Lung (tissue), 12 donors: Measurements from ENCODE around the gene LAMC3. TPM values are rescaled to one million over a fixed set of nuclear protein-coding genes. Genes with fewer than 3 reads are reported as not detected.

Source experiments
- ATAC-seq: fragments of 200-7000 bp; cut with Tn5 transposase; one replicate; pipeline ENCODE4 v1.9.1; 2020; ENCODE audit warnings: moderate number of reproducible peaks; ENCODE audit not compliant: insufficient read depth, low FRiP score
- DNase-seq, 3 donors: peaks; one replicate each; pipeline ENCODE4 v3.0.0-alpha.2; 2013 to 2017
- H3K27ac ChIP-seq, 2 donors: one replicate each; pipeline ENCODE4 v1.5.1; 2013; ENCODE audit warnings: mild to moderate bottlenecking in 2 of 2, moderate library complexity in 2 of 2, control low read depth in 1 of 2, inconsistent platforms in 1 of 2, low read depth in 1 of 2, low read length in 1 of 2
- H3K27me3 ChIP-seq, 3 donors: one replicate each; pipeline ENCODE4 v1.5.1; 2013; ENCODE audit warnings: low read length in 2 of 3; ENCODE audit not compliant: control insufficient read depth in 3 of 3, insufficient read depth in 3 of 3
- H3K36me3 ChIP-seq, 4 donors: one replicate each; pipeline ENCODE4 v1.5.1; 2013; ENCODE audit warnings: low read length in 4 of 4, mild to moderate bottlenecking in 1 of 4, moderate library complexity in 1 of 4; ENCODE audit not compliant: control insufficient read depth in 4 of 4, insufficient read depth in 4 of 4
- H3K4me1 ChIP-seq, 5 donors: one replicate each; pipeline ENCODE4 v1.5.1; 2013; ENCODE audit warnings: low read length in 5 of 5, mild to moderate bottlenecking in 2 of 5, moderate library complexity in 1 of 5; ENCODE audit not compliant: control insufficient read depth in 5 of 5, insufficient read depth in 5 of 5
- H3K4me3 ChIP-seq: one replicate; pipeline ENCODE4 v1.5.1; 2013; ENCODE audit warnings: mild to moderate bottlenecking, control low read depth, moderate library complexity
- H3K9ac ChIP-seq, 2 donors: one replicate each; pipeline ENCODE4 v1.5.1; 2013; ENCODE audit warnings: low read length in 2 of 2, control low read depth in 1 of 2; ENCODE audit not compliant: insufficient read depth in 1 of 2
- H3K9me3 ChIP-seq, 4 donors: one replicate each; pipeline ENCODE4 v1.5.1; 2013; ENCODE audit warnings: low read length in 3 of 4, mild to moderate bottlenecking in 1 of 4, moderate library complexity in 1 of 4; ENCODE audit not compliant: control insufficient read depth in 4 of 4, insufficient read depth in 3 of 4
- WGBS, 2 donors: extraction: QIAGEN DNeasy Blood & Tissue Kit; methylation state at CpG; one replicate each; pipeline ENCODE4 v1.1.7; 2013; 5-methylcytosine and 5-hydroxymethylcytosine counted together
- polyA plus RNA-seq, 2 donors: library from polyadenylated mRNA; stranded (reverse); fragments of 200-250 nt; gene quantifications; one replicate each; pipeline ENCODE4 v1.2.1, GENCODE V29; 2013
- total RNA-seq, 2 donors: library from RNA; depleted of rRNA in 1 of 2; stranded (reverse); fragments of >200 nt in 1 of 2; gene quantifications; one replicate each; pipeline ENCODE4 v1.2.1, GENCODE V29; 2014 to 2021
- TF ChIP-seq, protein P1 (sequence below): IDR thresholded peaks from 2 replicates; pipeline ENCODE4 v1.5.1; 2012; ENCODE audit warnings: mild to moderate bottlenecking; ENCODE audit errors: control extremely low read depth, extremely low read depth
- donor health status: control.
- donor health status: control.
- donor health status: Bipolar disorder and iron deficiency.
- donor health status: healthy.
- donor health status: DM: yes; HTN: yes; CAD: no.

The LAMC3 gene
- total and polyA plus RNA-seq, 4 donors = 10.5 to 24.3 (median 14.1) TPM

DNA sequence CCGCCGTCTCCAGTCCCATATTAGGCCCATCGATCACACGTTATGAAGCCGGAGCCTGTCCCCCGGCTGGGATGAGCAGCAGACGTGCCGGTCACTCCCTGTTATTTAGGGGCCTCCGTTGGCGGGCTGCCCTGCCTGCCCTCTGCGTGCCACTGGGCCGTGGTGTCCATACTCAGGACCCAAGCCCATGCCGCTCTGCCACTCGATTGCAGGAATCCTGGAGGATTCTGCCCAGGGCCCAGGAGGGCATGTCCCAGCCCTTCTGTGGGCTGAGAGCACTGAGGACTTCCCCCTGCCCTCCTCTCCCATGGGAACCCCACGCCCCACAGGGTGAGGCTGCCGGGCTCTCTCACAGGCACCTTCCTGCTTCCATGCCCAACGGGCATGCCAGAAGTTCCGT is 19.6 kb upstream of the LAMC3 start:
- 84 to 91% methylated on average over 18 of the region's 18 CpGs for WGBS, 2 donors
- ATAC-seq (no peak), DNase-seq (no peak)
- TF ChIP-seq, protein P1, sequence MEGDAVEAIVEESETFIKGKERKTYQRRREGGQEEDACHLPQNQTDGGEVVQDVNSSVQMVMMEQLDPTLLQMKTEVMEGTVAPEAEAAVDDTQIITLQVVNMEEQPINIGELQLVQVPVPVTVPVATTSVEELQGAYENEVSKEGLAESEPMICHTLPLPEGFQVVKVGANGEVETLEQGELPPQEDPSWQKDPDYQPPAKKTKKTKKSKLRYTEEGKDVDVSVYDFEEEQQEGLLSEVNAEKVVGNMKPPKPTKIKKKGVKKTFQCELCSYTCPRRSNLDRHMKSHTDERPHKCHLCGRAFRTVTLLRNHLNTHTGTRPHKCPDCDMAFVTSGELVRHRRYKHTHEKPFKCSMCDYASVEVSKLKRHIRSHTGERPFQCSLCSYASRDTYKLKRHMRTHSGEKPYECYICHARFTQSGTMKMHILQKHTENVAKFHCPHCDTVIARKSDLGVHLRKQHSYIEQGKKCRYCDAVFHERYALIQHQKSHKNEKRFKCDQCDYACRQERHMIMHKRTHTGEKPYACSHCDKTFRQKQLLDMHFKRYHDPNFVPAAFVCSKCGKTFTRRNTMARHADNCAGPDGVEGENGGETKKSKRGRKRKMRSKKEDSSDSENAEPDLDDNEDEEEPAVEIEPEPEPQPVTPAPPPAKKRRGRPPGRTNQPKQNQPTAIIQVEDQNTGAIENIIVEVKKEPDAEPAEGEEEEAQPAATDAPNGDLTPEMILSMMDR = no peak
- Histone ChIP-seq H3K4me1 (peaks cover 0 to 6% (median 0%) of the 10 kb centered on the region in 5 donors), H3K4me3 (no peak overlapping the region), H3K27ac (no peak overlapping the region), H3K27me3 (peaks cover 0 to 12% (median 0%) of the 10 kb centered on the region in 3 donors), H3K9ac (no peak overlapping the region), H3K36me3 (no peaks in the 10 kb centered on the region), H3K9me3 (no peaks in the 10 kb centered on the region)

DNA sequence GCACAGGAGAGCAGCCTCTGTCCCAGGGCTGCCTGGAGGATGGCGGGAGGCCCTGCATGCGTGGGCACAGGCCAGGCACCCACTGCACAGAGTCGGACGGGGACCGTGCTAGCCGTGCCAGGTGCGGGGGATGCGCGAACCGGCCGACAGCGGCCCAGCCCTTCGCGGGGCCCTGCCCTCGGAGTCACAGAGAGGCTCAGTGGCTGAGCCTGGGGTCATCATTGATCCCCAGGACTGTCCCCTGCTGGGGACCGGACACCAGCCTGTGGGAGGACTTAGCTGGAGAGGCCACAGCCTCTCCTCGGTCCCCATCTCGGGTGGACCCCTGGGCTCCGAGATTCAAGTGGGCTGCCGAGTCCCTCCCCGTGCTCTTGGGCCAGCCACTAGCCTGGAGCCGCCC is 19.1 kb upstream of the LAMC3 start:
- no peak for ATAC-seq
- Histone ChIP-seq H3K4me1 (peaks cover 0 to 6% (median 0%) of the 10 kb centered on the region in 5 donors), H3K36me3 (no peaks in the 10 kb centered on the region)

DNA sequence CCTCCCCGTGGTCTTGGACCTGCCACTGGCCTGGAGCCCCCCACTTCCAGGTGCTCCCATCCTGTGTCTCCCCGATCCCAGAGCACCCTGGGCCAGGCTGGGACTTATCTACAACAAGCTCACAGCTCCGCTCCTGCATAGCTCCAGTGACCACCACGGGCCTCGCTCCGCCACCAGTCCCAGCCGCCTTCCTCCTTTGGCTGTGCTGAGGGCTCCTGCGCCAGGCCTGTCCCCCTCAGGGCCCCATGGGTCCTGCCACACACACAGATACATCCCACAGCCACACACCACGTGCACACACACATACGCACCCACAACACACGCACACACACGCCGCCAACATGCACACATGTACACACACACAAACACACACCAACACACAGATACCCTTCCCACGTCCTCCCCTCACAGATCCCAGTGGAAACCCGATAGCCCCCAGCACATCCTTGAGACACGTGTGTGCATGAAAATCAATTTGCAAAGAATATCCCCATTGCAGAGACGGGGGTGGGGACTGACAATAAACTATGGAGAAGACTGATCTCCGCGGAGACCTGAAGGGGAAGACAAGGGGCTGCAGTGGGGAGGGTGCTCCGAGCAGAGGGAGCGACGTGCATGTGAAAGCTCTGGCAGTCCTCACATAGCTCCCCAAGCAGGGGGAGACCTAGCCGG is 18.5 kb upstream of the LAMC3 start:
- Histone ChIP-seq H3K4me1 (peaks cover 0 to 8% (median 0%) of the 10 kb centered on the region in 5 donors), H3K4me3 (no peak overlapping the region), H3K9me3 (no peaks in the 10 kb centered on the region), H3K36me3 (no peaks in the 10 kb centered on the region), H3K27me3 (peaks cover 0 to 12% (median 0%) of the 10 kb centered on the region in 3 donors), H3K27ac (no peak overlapping the region), H3K9ac (no peak overlapping the region)
- WGBS, 2 donors = 52 to 56% methylated on average over 23 of the region's 23 CpGs
- DNase-seq (no peak), ATAC-seq (no peak)
- TF ChIP-seq, protein P1 = no peak

More for the DNA sequence above, 19.1 kb upstream of the LAMC3 start:
- no peak for DNase-seq
- WGBS, 2 donors = 82 to 84% methylated on average over 22 of the region's 22 CpGs
- H3K9ac ChIP-seq = no peak overlapping the region
- no peaks in the 10 kb centered on the region for H3K9me3 ChIP-seq
- H3K27ac ChIP-seq = no peak overlapping the region
- TF ChIP-seq, protein P1 = no peak
- peaks cover 0 to 12% (median 0%) of the 10 kb centered on the region in 3 donors for H3K27me3 ChIP-seq
- no peak overlapping the region for H3K4me3 ChIP-seq
